GM19463 (cell line): Measurements from ENCODE around the gene KMO.

Source experiments
- ATAC-seq: cut with Tn5 transposase; IDR thresholded peaks from one replicate; pipeline ENCODE4 v1.9.1; 2021; ENCODE audit warnings: mild to moderate bottlenecking, moderate library complexity; ENCODE audit not compliant: unreplicated experiment

KMO gene

DNA sequence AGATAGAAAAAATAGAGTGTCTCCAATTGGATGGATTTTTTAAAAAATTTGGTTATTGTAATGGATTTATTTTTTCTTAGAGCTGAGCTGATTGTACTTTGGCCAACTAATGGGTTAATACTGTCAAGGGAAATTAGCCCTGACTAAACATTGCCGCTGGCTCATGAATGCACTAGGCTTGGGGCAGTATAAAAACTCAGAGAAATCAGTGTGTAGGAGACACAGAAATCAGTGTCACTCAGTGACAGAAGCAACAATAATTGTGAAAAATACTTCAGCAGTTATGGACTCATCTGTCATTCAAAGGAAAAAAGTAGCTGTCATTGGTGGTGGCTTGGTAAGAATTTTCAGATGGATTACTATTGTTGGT is at the start of gene KMO:
TSS of gene KMO (plus strand) at position 217 of the 370 bp plus-strand sequence. CDS start at position 284, 67 bp downstream.
- ATAC-seq = peak; percentile 18

DNA sequence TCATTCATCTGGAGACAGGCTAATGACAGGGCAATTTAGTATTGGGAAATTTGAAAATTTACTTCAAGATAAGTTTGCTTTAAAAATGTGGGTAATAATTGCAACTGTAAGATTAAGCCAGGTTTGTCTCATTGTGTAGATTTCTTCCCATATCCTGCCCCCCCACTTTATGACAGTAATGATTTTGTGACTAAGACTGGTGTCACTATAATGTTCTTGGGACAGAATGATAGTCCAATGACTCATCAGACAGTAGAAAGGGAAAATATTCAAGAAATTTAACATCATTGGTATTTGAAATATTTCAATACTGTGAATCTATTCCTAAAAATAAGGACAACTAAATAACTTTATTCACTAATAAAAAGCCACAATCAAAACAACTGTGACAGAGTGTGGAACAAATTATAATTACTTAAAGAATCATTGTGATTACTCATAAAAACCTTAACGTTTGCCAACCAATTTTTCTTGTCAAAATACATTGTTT is 49.4 kb upstream of the KMO start:
- no peak for ATAC-seq

- ATAC-seq = peak; percentile 74
These were observed 47.0 kb upstream of the KMO start for GRCh38 chr1:241485145-241485544.

DNA sequence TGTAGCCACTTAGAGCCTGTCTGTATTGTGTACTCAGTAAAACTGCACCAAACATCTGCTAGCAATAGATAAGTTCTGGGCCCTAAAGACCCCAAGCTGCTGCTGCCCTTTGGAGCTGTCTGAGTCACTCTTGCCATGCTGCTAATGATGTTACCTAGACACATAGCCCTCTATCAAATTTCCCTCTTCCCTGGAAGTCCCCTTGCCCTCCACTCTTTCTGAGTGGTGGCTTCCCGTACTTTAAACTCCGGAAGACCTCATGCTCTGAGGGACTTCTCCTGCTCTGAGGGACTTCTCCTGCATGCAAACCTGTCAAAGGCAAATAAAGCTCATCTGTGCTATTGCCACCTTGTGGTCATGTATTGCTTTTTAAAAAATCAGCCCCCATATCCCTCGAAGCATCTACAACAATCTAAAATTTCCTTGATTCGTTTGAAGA is 46.6 kb upstream of the KMO start:
- peak; percentile 70 for ATAC-seq

DNA sequence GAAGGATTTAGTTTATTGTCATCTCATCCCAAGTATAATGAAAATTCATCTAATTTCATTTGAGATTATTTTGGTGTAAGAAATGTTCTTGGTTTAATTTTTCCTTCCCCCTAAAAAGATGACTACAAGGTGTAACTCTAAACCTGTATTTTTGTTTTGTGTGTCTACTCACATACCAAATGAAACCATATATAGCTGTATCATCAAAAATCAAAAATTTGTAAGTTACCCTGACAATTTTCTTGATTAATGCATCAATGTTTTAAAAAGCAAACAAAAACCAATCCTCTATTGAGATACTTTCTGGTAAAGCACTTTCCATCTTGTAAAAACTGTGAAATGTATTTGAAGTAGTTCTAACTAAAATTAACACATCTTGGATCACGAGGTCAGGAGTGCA is 43.4 kb upstream of the KMO start:
- ATAC-seq = no peak

GRCh38 chr1:241495741-241496140 is 36.4 kb upstream of the KMO start:
- ATAC-seq = no peak

DNA sequence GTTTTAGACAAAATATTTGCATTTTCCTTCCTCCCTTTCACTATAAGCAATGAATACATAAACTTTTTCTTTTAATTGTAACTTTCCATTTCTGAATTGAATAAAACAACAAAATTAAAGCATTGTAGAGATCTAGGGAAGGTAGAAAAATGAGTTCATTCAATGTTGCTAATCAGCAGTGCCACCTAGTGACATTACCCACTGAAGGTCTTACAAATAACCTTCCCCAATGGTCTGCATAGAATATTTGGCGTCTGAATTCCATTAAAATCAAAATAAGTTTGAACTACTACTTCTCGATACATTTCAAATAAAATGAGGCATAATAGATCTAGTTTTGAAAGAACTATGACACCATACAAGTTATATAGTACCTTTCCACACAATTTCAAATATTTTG is 32.3 kb upstream of the KMO start:
- ATAC-seq = no peak

DNA sequence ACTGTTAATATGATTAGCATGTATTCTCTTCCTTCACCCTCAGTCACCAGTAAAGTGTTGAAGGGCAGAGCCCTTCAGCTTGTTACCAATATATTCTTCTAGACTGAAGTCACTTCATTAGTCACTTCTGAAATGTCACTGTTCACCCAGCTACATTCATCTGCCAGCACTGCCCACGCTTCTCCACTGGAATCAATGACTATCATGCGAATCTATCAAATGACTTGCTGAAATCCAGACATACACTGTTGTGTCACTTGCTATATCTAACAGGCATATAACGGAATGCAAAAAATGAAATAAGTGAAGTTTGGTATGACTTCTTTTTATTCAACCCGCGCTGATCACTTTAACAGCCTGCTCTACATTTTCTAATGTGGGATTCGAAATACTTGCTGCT is 28.7 kb upstream of the KMO start:
- ATAC-seq = no peak

DNA sequence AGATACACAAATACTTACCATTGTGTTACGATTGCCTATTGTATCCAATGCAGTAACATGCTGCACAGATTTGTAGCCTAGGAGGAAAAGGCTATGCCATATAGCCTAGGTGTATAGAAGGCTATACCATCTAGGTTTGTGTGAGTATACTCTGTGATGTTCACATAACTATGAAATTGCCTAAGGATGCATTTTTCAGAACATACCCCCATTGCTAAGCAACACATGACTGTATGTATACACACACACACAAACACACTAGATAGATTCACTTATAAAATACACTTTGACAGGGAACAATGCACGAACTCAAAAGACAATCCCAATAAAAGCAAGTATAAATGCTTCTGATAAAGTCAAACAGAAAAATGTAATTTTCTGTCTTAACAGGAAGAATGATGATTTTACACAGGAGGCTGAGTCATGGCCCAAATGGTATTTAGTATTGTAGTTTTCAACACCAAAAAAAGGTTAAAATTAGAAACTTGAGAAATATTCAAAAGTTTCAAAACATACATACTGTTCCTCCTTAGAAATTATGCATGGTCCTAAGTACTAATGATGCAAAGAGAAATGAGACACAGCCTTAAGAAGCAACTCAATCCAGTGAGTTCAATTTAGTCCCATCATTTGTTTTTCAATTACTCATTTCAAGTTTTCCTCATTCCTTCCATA is 24.9 kb upstream of the KMO start:
- no peak for ATAC-seq

GRCh38 chr1:241513378-241513777 is 18.8 kb upstream of the KMO start:
- ATAC-seq = no peak

DNA sequence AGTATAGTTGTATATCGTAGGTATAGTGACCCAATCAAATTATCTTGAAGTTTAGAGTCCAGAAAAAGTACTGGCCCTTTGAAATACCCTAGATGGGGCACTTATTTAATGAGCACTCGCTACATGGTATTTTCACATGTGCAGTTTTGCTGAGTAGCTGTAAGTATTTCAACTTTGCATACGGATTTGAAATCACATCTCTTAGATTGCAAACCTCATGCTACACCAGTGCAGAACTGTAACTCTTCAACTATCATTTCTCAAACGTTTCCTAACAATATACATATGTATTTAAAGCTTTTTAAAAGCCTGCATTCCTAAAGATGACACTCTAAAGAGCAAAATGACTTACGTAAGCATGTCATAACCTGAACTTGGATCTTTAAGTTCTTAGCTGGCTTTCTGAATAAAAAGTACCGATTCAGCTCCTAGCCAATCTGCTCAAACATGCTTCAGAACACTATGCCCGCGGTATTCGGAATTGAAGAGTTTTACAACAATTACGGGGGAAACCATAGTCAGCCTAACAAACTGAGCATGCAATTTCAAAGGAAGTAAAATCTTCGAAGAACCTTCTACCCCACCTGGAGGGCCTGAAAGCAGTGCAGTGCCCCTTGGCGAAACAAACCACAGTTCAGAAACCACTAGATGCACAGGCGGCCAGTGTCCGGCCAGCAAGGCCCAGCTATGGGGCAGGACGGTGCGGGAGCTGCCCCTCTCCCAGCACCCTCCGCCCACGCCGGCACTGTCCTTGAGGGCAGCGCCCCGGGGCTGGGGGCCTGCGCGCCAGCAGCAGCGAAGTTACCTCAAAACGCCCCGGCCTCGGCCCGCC is 13.5 kb upstream of the KMO start:
- peak; percentile 23 for ATAC-seq

DNA sequence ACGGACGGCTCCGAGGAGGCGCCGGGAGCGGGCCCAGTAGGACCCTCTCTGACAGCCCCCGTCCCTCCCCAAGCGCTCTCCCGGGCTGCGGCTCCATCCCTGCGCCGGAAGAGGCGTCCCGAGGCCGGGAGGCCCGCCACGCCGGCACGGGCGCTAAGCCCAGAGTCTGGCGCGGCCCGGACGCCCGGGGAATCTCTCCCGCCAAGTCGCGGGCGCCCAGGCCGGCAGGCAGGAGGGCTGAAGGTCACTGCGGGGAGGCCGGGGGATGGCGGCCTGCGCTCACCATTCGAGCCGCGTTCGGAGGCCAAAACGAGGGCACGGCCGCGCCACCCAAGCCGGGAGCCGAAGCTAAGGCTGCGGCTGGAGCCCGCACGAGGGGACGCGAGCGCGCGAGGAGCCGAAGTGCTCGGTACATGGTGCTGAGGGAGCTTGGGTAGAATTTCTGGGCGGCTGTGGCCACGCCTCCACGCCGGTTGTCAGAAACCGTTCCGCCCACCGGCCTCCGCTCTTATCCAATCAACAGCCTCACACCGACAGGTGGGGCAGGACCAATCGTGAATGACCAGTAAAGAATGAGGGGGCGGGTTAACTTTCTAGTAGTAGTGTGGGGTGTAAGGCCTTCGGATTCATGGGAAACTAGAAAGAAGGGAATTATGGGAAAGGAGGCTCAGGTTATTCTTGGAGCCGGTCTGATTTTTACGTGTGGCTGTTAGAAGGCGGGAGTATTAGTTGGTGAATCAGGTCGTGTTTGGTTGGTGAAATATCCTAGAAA is 12.7 kb upstream of the KMO start, which contains the start of gene FH:
TSS of gene FH (minus strand) at position 448 of the 772 bp plus-strand sequence. CDS start at position 415, 33 bp downstream.
- ATAC-seq = peak; percentile 94

DNA sequence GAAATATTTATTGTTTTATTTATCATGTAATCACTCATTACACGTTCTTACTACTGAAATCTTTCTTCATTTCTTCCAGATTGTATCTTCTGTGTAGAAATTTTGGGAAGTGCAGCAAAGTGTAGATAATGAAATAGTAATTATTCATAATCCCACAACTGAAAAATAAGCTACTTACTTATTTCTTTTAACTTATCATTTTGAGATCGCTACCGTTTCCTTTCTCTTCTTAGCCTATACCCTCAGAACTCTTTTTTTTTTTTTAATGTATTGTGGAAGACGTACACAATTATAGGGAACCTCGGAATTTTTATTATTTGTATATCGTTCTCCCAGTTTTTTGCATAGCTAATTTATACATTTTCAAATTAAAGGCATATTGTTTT is 12.1 kb upstream of the KMO start:
- no peak for ATAC-seq

- ATAC-seq = no peak
These were observed 10.5 kb upstream of the KMO start for GRCh38 chr1:241521718-241522117.

DNA sequence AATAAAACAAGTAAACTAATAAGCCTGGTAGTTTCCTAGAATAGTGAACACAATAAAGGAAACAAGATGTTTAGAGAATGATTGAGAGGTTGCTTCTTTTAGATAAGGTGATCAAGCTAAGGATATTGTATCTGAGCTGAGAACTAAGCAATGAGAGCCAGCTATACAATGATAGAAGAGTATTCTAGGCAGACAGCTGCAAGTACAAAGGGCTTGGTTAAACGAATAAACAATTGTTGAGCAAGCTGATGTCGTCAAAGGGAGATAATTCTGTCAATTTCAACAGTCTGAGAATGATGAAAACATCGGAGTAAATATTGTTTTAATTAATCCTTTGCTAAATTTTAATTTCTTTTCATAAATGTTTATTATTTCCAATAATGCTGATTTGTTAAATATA is 7.2 kb upstream of the KMO start:
- ATAC-seq = no peak

- ATAC-seq = no peak
These were observed 5.0 kb upstream of the KMO start for GRCh38 chr1:241527146-241527545.

- peak; percentile 53 for ATAC-seq
These were observed 700 bp upstream of the KMO start for GRCh38 chr1:241531195-241532161.

GRCh38 chr1:241532864-241533263 is 686 bp downstream of the KMO start:
- peak; percentile 66 for ATAC-seq

DNA sequence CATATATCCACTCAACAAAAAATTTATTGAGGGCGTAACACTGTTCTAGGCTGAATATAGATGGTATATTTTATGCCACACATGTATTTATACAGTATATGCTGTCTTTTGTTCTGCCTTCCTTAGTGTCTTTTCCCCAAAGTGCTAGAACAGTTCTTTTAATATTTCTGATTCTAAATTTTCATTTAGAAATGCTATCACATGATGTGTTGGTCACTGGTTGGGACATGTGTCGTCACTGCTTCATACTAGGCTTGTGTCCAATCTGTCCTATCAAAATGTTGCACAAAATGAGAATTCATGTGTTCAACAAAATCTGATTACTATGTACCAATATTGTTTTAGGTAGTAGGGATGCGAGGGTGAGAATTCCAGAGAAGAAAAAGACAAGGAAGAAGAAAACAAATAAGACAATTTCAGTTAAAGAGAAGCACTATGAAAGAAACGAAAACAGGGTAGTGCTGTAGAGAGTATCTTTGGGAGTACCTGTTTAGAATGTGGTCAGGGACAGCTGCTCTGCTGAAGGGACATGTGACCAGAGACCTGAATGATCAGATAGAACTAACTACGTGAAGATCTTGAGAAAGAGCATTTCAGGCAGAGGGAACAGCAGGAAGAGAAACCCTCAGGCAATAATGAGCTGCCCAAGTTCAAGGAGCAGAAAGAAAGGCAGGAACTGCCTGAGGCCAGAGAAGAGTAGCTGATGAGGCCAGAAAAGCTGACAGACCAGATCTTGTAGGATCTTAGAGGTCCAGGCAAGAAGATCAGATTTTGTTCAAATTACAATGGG is 1.3 kb downstream of the KMO start:
- ATAC-seq = peak; percentile 36
